ENCODE measurements around the gene BICC1.

GRCh38 chr10:58574058-58574457, 61.4 kb downstream of the BICC1 start:
- TF ChIP-seq CTCF (IDR thresholded peaks at IDR 0.05 in 4 of 5, conservative IDR thresholded peaks at IDR 0.05 in 1 of 5) (no peak), POLR2A (IDR thresholded peaks at IDR 0.05) (no peak)
